Large intestine (tissue), 12 donors: ENCODE results near the gene ATP10D. TPM values are rescaled to one million over a fixed set of nuclear protein-coding genes. Genes with fewer than 3 reads are reported as not detected.
A peak's percentile ranks its signal among the peaks of the same experiment; 100 is the strongest.

Experiments used
- DNase-seq, 2 donors: peaks; one replicate each; pipeline versions ENCODE4 v3.0.0 to v3.0.0-alpha.2; 2013
- H3K27ac ChIP-seq: one replicate; pipeline ENCODE4 v1.5.1; 2013; ENCODE audit warnings: low read length
- H3K27me3 ChIP-seq: 2 replicates; pipeline ENCODE4 v1.6.1; 2013; ENCODE audit warnings: low read length; ENCODE audit not compliant: control insufficient read depth, insufficient read depth
- H3K36me3 ChIP-seq: 2 replicates; pipeline ENCODE4 v1.6.1; 2013; ENCODE audit warnings: low read length; ENCODE audit not compliant: control insufficient read depth, insufficient read depth
- H3K4me1 ChIP-seq: one replicate; pipeline ENCODE4 v1.6.1; 2013; ENCODE audit warnings: low read length; ENCODE audit not compliant: control insufficient read depth, insufficient read depth
- H3K4me3 ChIP-seq: one replicate; pipeline ENCODE4 v1.5.1; 2013; ENCODE audit warnings: low read length
- H3K9me3 ChIP-seq: one replicate; pipeline ENCODE4 v1.6.1; 2013; ENCODE audit warnings: mild to moderate bottlenecking, low read depth, low read length, moderate library complexity; ENCODE audit not compliant: control insufficient read depth
- WGBS: methylation state at CpG from one replicate; pipeline ENCODE4 v1.1.5; 2013; ENCODE audit warnings: low lambda C conversion rate; ENCODE audit not compliant: insufficient coverage; 5-methylcytosine and 5-hydroxymethylcytosine counted together
- long read RNA-seq, 11 donors: transcript quantifications; one replicate each; lab custom pipeline, GENCODE V29; 2026
- polyA plus RNA-seq: library from polyadenylated mRNA; unstranded; fragments of 120-200 nt; gene quantifications from one replicate; pipeline ENCODE4 v1.2.1, GENCODE V29; 2013

The ATP10D gene
- polyA plus RNA-seq: 16.2 TPM
- long read RNA-seq, donor 1, partial matches to known transcripts: 0 of 1 reads
- long read RNA-seq, donor 1, other reads (novel, unspliced or antisense): 0 of 1 reads
- long read RNA-seq, donor 2, full-length matches to known transcripts: 4 of 4 reads
- long read RNA-seq, donor 2, partial matches to known transcripts: 0 of 4 reads
- long read RNA-seq, donor 2, other reads (novel, unspliced or antisense): 0 of 4 reads
- long read RNA-seq, donor 3, partial matches to known transcripts: 0 of 1 reads
- long read RNA-seq, donor 3, other reads (novel, unspliced or antisense): 0 of 1 reads
- long read RNA-seq, donor 4: 0 reads
- long read RNA-seq, donor 5, full-length matches to known transcripts: 2 of 2 reads
- long read RNA-seq, donor 5, partial matches to known transcripts: 0 of 2 reads
- long read RNA-seq, donor 5, other reads (novel, unspliced or antisense): 0 of 2 reads
- long read RNA-seq, donor 6: 0 reads
- long read RNA-seq, donor 7: 0 reads
- long read RNA-seq, donor 8, full-length matches to known transcripts: 2 of 2 reads
- long read RNA-seq, donor 8, partial matches to known transcripts: 0 of 2 reads
- long read RNA-seq, donor 8, other reads (novel, unspliced or antisense): 0 of 2 reads
- long read RNA-seq, donor 9, partial matches to known transcripts: 0 of 1 reads
- long read RNA-seq, donor 9, other reads (novel, unspliced or antisense): 0 of 1 reads
- long read RNA-seq, donor 10, full-length matches to known transcripts: 1 of 1 reads
- long read RNA-seq, donor 10, partial matches to known transcripts: 0 of 1 reads
- long read RNA-seq, donor 10, other reads (novel, unspliced or antisense): 0 of 1 reads
- long read RNA-seq, donor 11, partial matches to known transcripts: 0 of 2 reads
- long read RNA-seq, donor 11, other reads (novel, unspliced or antisense): 0 of 2 reads

- Histone ChIP-seq H3K27ac (peak within 1 kb of the TSS; percentile 88), H3K27me3 (no peaks in the 10 kb centered on the region), H3K36me3 (no peaks in the 10 kb centered on the region), H3K9me3 (no peaks in the 10 kb centered on the region), H3K4me3 (peak within 1 kb of the TSS; percentile 66), H3K4me1 (no peaks in the 10 kb centered on the region)
- peak; percentile 92 to 96 for DNase-seq
- WGBS: no CpG with 5 or more reads among the region's 34 CpGs
These were observed at the start of gene ATP10D for GRCh38 chr4:47485047-47485692. Gene ATP10D (plus strand): TSS chr4:47485275. CDS start chr4:47512541, 27,266 bp downstream.

GRCh38 chr4:47442980-47443379, 42.1 kb upstream of the ATP10D start:
- H3K27ac ChIP-seq: no peak overlapping the region
- 100% methylated on average over 2 of the region's 5 CpGs for WGBS
- H3K4me3 ChIP-seq: no peak overlapping the region
- H3K4me1 ChIP-seq: no peaks in the 10 kb centered on the region
- H3K36me3 ChIP-seq: no peaks in the 10 kb centered on the region
- no peaks in the 10 kb centered on the region for H3K27me3 ChIP-seq
- DNase-seq: no peak
- no peaks in the 10 kb centered on the region for H3K9me3 ChIP-seq

- Histone ChIP-seq H3K27me3 (no peaks in the 10 kb centered on the region), H3K36me3 (no peaks in the 10 kb centered on the region)
These were observed 41.0 kb upstream of the ATP10D start for GRCh38 chr4:47444031-47444430.

GRCh38 chr4:47451657-47452056, 33.4 kb upstream of the ATP10D start:
- WGBS: 20% methylated on average over 1 of the region's 4 CpGs
- no peak overlapping the region for H3K4me3 ChIP-seq
- H3K9me3 ChIP-seq: no peaks in the 10 kb centered on the region
- no peak overlapping the region for H3K27ac ChIP-seq
- DNase-seq: no peak
- H3K36me3 ChIP-seq: peaks cover 16% of the 10 kb centered on the region
- no peaks in the 10 kb centered on the region for H3K4me1 ChIP-seq
- no peaks in the 10 kb centered on the region for H3K27me3 ChIP-seq

More at GRCh38 chr4:47444031-47444430, 41.0 kb upstream of the ATP10D start:
- WGBS: 92% methylated on average over 2 of the region's 2 CpGs
- H3K4me1 ChIP-seq: no peaks in the 10 kb centered on the region
- DNase-seq: no peak
- H3K27ac ChIP-seq: no peak overlapping the region
- H3K4me3 ChIP-seq: no peak overlapping the region
- H3K9me3 ChIP-seq: no peaks in the 10 kb centered on the region

- Histone ChIP-seq H3K36me3 (no peaks in the 10 kb centered on the region), H3K4me1 (no peaks in the 10 kb centered on the region), H3K27ac (peak overlapping the region; percentile 17), H3K4me3 (peak overlapping the region; percentile 69), H3K27me3 (no peaks in the 10 kb centered on the region), H3K9me3 (no peaks in the 10 kb centered on the region)
- DNase-seq: no peak
- WGBS: no CpG with 5 or more reads among the region's 6 CpGs
These were observed 22.3 kb upstream of the ATP10D start for GRCh38 chr4:47462799-47463234.

- no peaks in the 10 kb centered on the region for H3K36me3 ChIP-seq
- peak; percentile 94 to 97 for DNase-seq
- 20% methylated on average over 1 of the region's 51 CpGs for WGBS
- no peaks in the 10 kb centered on the region for H3K4me1 ChIP-seq
- peak within 1 kb of the TSS; percentile 69 for H3K4me3 ChIP-seq
- peak within 1 kb of the TSS; percentile 17 for H3K27ac ChIP-seq
- H3K9me3 ChIP-seq: no peaks in the 10 kb centered on the region
- no peaks in the 10 kb centered on the region for H3K27me3 ChIP-seq
These were observed 21.7 kb upstream of the ATP10D start, which contains the start of gene COMMD8 for GRCh38 chr4:47463235-47463956. Gene COMMD8 (minus strand): TSS chr4:47463702. CDS start chr4:47463651, 51 bp downstream.

- Histone ChIP-seq H3K4me3 (no peak overlapping the region), H3K27me3 (no peaks in the 10 kb centered on the region), H3K36me3 (no peaks in the 10 kb centered on the region), H3K27ac (no peak overlapping the region), H3K9me3 (no peaks in the 10 kb centered on the region), H3K4me1 (no peaks in the 10 kb centered on the region)
- no peak for DNase-seq
- WGBS: 100% methylated on average over 1 of the region's 2 CpGs
These were observed 20.1 kb upstream of the ATP10D start for GRCh38 chr4:47465004-47465403.

GRCh38 chr4:47466056-47466785, 18.9 kb upstream of the ATP10D start:
- no CpG with 5 or more reads among the region's 2 CpGs for WGBS
- no peaks in the 10 kb centered on the region for H3K9me3 ChIP-seq

GRCh38 chr4:47468706-47469365, 16.2 kb upstream of the ATP10D start:
- WGBS: 83% methylated on average over 2 of the region's 6 CpGs
- H3K27me3 ChIP-seq: no peaks in the 10 kb centered on the region
- no peak overlapping the region for H3K27ac ChIP-seq
- H3K4me3 ChIP-seq: no peak overlapping the region
- DNase-seq: no peak
- H3K9me3 ChIP-seq: no peaks in the 10 kb centered on the region
- H3K4me1 ChIP-seq: no peaks in the 10 kb centered on the region
- H3K36me3 ChIP-seq: no peaks in the 10 kb centered on the region

More at GRCh38 chr4:47466056-47466785, 18.9 kb upstream of the ATP10D start:
- H3K27me3 ChIP-seq: no peaks in the 10 kb centered on the region
- H3K4me1 ChIP-seq: no peaks in the 10 kb centered on the region
- H3K4me3 ChIP-seq: no peak overlapping the region
- H3K36me3 ChIP-seq: no peaks in the 10 kb centered on the region
- H3K27ac ChIP-seq: no peak overlapping the region
- DNase-seq: no peak
